Fibroblast of peridontal ligament (primary cell): Measurements from ENCODE around the gene NXPE4.
A peak's percentile ranks its signal among the peaks of the same experiment; 100 is the strongest.
"Not testable (repeated sequence)": the region's sequence is repeated elsewhere in the genome, so short reads cannot be mapped to it uniquely, and the experiment has no call there.

Experiments used
- DNase-seq: peaks from one replicate; pipeline ENCODE4 v3.0.0-alpha.2; 2010; ENCODE audit errors: extremely low read depth

The NXPE4 gene

DNA sequence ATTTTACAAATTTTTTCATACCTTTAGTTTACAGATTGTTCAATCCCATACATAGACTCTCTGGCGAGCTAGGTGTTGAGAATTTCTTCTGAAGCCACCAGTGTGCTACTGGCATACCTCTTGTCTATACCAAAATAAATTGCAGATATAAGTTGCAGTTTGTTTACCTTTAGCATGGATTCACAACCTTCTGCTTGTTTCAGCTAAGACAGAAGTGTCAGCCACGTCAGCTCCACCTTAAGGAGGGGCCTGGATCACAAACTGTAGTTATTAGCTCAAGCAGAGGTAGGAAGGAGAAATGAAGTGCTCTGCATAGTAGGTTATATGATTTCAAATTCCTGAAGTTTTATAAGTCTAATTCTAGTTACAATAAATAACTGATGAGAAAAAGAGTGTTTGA lies at the start of gene NXPE4:
TSS of gene NXPE4 (minus strand) at position 216 of the 400 bp plus-strand sequence. CDS start 1,027 bp downstream, outside the sequence.
- DNase-seq: no peak

DNA sequence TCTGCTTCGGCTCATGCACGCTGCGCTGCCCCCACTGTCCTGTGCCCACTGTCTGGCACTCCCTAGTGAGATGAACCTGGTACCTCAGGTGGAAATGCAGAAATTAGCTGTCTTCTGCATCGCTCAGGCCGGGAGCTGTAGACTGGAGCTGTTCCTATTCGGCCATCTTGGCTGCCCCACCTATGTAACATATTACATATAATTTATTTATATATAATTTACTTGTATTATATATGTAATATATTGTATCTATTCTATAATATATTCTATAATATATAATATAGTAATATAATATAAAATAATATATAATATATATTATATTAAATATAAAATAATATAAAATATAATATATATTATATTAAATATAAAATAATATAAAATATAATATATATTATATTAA lies 43.9 kb upstream of the NXPE4 start:
- not testable (repeated sequence) for DNase-seq

DNA sequence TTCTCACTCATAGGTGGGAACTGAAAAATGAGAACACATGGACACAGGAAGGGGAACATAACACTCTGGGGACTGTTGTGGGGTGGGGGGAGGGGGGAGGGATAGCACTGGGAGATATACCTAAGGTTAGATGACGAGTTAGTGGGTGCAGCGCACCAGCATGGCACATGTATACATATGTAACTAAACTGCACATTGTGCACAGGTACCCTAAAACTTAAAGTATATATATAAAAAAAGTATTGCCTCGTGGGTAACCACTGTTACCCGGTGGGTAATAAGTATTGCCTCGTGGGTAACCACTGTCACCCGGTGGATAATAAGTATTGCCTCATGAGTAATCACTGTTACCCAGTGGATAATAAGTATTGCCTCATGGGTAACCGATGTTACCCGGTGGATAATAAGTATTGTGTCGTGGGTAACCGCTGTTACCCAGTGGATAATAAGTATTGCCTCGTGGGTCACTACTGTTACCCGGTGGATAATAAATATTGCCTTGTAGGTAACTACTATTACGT lies 35.9 kb upstream of the NXPE4 start:
- not testable (repeated sequence) for DNase-seq

DNA sequence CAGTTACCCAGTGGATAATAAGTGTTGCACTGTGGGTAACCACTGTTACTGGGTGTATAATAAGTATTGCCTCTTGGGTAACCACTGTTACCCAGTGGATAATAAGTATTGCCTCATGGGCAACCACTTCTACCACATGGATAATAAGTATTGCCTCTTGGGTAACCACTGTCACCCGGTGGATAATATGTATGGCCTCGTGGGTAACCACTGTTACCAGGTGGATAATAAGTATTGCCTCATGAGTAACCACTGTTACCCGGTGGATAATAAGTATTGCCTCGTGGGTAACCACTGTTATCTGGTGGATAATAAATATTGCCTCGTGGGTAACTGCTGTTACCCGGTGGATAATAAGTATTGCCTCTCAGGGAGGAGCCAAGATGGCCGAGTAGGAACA lies 29.7 kb upstream of the NXPE4 start:
- DNase-seq: no peak

DNA sequence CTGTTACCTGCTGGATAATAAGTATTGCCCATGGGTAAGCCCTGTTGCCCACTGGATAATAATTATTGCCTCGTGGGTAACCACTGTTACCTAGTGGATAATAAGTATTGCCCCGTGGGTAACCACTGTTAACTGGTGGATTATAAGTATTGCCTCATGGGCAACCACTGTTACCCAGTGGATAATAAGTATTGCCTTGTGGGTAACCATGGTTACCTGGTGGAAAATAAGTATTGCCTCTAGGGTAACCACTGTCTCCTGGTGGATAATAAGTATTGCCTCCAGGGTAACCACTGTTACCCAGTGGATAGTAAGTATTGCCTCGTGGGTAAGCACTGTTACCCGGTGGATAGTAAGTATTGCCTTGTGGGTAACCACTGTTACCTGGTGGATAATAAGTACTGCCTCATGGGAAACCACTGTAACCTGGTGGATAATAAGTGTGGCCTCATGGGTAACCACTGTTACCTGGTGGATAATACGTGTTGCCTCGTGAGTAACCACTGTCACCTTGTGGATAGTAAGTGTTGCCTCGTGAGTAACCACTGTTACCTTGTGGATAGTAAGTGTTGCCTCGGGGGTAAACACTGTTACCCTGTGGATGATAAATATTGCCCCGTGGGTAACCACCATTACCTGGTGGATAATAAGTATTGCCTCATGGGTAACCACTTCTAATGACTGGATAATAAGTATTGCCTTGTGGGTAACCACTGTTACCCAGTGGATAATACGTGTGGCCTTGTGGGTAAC lies 29.0 kb upstream of the NXPE4 start:
- no peak for DNase-seq

DNA sequence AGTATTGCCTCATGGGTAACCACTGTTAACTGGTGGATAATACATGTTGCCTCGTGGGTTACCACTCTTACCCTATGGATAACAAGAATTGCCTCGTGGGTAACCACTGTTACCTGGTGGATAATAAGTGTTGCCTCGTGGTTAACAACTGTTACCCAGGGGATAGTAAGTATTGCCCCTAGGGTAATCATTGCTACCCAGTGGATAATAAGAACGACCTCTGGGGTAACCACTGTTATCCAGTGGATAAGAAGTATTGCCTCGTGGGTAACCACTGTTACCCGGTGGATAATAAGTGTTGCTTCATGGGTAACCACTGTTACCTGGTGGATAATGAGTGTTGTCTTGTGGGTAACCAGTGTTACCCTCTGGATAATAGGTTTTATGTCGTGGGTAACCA lies 28.1 kb upstream of the NXPE4 start:
- DNase-seq: no peak

DNA sequence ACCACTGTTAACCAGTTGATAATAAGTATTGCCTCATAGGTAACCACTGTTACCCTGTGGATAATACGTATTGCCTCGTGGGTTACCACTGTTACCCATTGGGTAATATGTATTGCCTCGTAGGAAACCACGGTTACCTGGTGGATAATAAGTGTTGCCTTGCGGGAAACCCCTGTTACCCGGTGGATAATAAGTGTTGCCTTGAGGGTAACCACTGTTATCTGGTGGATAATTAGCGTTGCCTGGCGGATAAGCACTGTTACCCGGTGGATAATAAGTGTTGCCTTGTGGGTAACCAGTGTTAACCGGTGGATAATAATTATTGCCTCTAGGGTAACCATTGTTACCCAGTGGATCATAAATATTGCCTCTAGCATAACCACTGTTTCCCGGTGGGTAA lies 27.3 kb upstream of the NXPE4 start:
- no peak for DNase-seq

GRCh38 chr11:114621950-114622809 lies 26.6 kb upstream of the NXPE4 start:
- DNase-seq: no peak

GRCh38 chr11:114621072-114621471 lies 25.5 kb upstream of the NXPE4 start:
- DNase-seq: no peak

GRCh38 chr11:114619659-114620173 lies 24.1 kb upstream of the NXPE4 start:
- DNase-seq: no peak

DNA sequence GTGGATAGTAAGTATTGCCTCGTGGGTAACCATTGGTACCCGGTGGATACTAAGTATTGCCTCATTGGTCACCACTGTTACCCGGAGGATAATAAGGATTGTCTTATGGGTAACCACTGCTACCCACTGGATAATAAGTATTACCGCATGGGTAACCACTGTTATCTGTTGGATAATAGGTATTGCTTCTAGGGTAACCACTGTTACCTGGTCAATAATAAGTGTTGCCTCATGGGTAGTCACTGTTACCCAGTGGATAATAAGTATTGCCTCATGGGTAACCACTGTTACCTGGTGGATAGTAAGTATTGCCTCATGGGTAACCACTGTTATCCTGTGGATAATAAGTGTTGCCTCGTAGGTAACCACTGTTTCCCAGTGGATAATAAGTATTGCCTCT lies 22.6 kb upstream of the NXPE4 start:
- DNase-seq: no peak

DNA sequence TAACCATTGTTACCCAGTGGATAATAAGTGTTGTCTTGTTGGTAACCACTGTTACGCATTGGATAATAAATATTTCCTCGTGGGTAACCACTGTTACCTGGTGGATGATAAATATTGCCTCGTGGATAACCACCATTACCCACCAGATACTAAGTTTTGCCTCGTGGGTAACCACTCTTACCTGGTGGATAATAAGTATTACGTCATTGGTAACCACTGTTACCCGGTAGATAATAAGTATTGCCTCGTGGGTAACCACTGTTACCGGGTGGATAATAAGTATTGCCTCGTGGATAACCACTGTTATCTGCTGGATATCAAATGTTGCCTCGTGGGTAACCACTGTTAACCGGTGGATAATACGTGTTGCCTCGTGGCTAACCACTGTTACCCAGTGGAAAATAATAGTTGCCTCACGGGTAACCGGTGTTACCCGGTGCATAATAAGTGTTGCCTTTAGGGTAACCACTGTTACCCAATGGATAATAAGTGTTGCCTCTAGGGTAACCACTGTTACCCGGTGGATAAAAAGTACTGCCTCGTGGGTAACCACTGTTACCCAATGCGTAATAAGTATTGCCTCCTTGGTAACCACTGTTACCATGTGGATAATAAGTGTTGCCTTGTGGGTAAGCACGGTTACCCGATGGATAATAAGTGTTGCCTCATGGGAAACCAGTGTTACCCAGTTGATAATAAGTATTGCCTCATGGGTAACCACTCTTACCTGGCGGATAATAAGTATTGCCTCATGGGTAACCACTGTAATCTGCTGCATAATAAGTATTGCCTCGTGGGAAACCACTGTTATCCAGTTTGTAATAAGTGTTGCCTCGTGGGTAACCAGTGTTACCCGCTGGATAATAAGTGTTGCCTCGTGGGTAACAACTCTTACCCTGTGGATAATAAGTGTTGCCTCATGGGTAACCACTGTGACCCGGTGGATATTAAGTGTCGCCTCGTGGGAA lies 21.9 kb upstream of the NXPE4 start:
- DNase-seq: no peak

- no peak for DNase-seq
Measured at GRCh38 chr11:114616516-114616915, 20.9 kb upstream of the NXPE4 start.

- DNase-seq: no peak
Measured at GRCh38 chr11:114615448-114616361, 20.1 kb upstream of the NXPE4 start.

DNA sequence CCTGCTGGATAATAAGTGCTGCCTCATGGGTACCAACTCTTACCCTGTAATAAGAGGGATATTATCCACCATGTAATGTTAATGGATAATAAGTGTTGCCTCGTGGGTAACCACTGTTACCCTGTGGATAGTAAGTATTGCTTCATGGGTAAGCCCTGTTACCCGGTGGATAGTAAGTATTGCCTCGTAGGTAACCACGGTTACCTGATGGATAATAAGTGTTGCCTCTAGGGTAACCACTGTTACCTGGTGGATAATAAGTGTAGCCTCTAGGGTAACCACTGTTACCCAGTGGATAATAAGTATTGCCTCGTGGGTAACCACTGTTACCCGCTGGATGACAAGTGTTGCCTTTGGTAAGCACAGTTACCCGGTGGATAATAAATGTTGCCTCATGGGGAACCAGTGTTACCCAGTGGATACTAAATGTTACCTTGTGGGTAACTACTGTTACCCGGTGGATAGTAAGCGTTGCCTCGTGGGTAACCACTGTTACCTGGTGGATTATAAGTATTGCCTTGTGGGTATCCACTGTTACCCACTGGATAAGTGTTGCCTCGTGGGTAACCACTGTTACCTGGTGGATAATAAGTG lies 18.6 kb upstream of the NXPE4 start:
- no peak for DNase-seq

- DNase-seq: not testable (repeated sequence)
Measured at GRCh38 chr11:114613094-114613493, 17.5 kb upstream of the NXPE4 start.

- DNase-seq: no peak
Measured at GRCh38 chr11:114612686-114613085, 17.1 kb upstream of the NXPE4 start.

- not testable (repeated sequence) for DNase-seq
Measured at GRCh38 chr11:114612199-114612598, 16.6 kb upstream of the NXPE4 start.

- DNase-seq: peak; percentile 1
Measured at GRCh38 chr11:114610984-114611944, 15.7 kb upstream of the NXPE4 start.
